ENCODE results near the gene DPH7.
"Not testable (repeated sequence)": the region's sequence is repeated elsewhere in the genome, so short reads cannot be mapped to it uniquely, and the experiment has no call there.

The DPH7 gene

GRCh38 chr9:137606005-137606621, 27.4 kb upstream of the DPH7 start:
- FAIRE-seq = no peak

GRCh38 chr9:137605121-137606004, 26.6 kb upstream of the DPH7 start, which contains the start of gene ARRDC1:
Gene ARRDC1 (plus strand): TSS chr9:137605686. CDS start chr9:137605718, 32 bp downstream.
- no peak for FAIRE-seq

- FAIRE-seq = no peak
These were observed 25.8 kb upstream of the DPH7 start for GRCh38 chr9:137604345-137605086.

GRCh38 chr9:137603879-137604278, 25.2 kb upstream of the DPH7 start:
- FAIRE-seq = no peak

- no peak for FAIRE-seq
These were observed 23.9 kb upstream of the DPH7 start for GRCh38 chr9:137602661-137603060.

DNA sequence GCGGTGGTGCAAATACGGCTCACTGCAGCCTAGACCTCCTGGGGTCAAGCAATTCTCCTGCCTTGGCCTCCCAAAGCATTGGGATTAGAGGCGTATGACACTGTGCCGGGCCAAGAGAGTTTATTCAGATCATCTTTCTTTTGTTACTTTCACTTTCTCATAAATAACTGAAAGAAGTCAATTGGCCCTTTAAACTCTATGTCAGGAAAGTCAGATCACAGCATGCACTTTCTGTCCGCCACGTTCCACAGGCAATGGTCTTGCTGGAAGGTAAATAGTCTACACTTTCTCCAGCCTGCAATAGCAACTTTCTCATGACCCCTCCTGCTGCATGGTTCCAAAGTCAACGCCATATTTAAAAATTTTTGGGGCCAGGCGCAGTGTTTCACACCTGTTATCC, 20.2 kb upstream of the DPH7 start:
- FAIRE-seq = no peak

GRCh38 chr9:137596577-137596976, 17.9 kb upstream of the DPH7 start:
- not testable (repeated sequence) for FAIRE-seq

GRCh38 chr9:137593176-137593575, 14.5 kb upstream of the DPH7 start:
- no peak for FAIRE-seq

- no peak for FAIRE-seq
These were observed 14.0 kb upstream of the DPH7 start for GRCh38 chr9:137592767-137593166.

GRCh38 chr9:137590469-137591383, 12.0 kb upstream of the DPH7 start, which contains the start of gene ZMYND19:
Gene ZMYND19 (minus strand): TSS chr9:137590512. CDS start chr9:137590263, 249 bp downstream.
- no peak for FAIRE-seq

DNA sequence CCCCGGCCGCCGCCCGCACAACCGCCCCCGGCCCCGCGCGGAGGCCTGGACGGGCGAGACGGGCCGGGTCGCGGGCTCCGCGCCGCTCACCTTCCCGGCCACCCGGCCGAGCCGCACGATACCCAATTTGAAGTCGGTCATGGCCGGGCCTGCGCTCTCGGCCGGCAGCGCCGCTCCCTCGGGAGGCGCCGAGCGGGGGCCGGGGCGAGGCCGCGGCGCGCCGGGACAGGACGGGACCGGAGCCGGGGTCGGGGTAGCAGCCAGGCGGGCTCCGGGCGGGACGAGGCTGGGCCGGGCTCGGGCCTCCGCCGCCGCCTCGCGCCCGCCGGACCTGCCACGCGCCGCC, 11.4 kb upstream of the DPH7 start:
- FAIRE-seq = no peak

DNA sequence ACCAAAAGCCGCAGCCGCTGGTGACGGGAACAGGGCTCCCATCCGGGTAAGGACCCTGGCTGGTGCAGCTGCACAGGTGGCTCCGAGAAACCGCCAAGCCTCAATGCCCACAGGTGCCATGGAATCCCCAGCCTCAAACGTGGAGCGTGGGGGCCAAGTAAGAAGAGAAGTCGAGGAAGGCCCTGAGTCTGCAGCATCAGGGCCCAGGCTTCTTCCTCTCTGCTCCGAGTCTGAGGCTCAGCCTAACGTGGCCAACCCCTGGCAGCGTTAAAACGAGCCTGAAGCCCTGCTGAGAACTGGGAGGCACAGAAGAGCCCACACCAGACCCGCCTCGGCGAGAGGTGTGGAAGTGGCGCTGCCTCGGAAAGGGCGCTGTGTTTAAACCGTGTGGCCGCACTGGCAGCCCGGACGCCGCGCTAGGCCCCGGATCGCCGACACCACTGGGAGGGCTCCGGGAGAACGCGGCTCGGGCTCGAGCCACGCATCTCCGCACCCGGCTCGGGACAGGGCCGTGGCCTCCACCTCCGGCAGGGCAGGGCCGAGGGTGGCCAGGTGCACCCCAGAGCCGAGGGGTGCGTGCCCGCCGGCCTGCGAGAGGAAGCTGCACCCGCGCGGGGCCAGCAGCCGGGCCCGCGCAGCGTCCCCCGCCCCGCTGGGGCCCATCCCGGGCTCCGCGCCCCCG, 10.9 kb upstream of the DPH7 start:
- FAIRE-seq = no peak

- FAIRE-seq = no peak
These were observed 10.2 kb upstream of the DPH7 start for GRCh38 chr9:137588891-137589290.

DNA sequence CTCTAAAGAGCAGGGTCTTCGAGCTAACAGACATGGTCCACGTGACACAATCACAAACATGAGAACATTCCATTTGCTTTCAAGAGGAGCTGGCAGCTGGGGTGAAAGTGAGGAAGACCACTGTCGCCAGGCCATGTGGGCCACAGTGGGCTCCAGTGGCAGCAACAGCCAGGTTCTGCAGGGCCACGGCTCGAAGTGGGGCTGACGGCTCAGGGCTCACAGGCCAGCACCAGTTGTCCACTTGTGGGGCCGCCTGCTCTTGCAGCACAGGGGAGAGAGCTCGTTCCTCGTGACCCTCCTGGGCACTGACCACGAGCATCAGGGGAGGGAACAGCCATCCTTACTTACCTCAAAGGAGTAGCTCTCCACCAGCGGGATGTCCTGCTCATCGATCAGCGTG, 9.6 kb upstream of the DPH7 start:
- FAIRE-seq = no peak

DNA sequence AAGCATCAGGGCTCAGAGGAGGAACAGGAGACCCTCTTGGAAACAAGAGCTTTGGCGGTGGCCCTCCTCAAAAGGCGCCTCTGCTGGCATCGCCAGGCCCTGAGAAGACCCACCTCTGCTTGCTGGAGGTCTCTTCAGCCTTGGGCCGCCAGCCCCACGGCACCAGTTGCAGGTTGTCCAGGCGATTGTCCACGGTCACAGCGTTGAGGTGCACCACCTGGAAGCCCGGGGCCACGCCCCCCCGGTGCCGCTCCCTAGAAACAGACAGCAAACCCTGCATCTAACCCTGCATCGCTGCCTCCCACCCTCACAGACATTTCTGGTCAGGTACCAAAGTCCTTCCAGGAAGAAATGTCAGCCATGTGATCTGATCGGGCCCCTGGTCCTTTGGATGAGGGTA, 8.1 kb upstream of the DPH7 start:
- FAIRE-seq = no peak

GRCh38 chr9:137583957-137584356, 5.2 kb upstream of the DPH7 start:
- FAIRE-seq = no peak

GRCh38 chr9:137583347-137583746, 4.6 kb upstream of the DPH7 start:
- FAIRE-seq = no peak

DNA sequence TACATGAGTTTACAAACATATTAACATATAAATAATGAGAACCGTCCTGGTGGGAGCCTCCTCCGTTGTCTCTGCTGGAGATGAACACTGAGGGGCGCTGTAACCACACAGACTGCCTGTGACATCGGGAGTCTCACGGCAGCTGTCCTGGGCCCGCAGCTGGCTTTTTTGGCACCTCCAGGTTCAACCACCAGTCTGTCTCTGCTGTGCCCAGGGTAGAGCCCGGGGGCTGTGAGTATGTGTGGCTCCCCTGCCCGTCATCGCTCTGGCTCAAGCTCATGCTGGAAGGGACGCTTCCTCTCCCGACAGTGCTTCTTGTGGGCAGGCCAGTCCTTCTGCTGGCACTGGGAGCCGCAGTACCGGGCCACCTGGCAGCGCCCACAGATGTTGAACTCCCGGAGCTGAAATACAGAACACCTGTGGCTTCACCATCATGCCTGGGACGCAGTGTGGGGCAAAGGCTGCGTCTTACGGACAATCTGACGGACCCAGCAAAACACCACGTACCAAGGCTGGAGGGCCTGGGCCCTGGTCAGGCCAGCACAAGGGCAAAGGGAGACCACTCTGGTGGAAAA, 3.6 kb upstream of the DPH7 start:
- no peak for FAIRE-seq

- no peak for FAIRE-seq
These were observed 2.9 kb upstream of the DPH7 start for GRCh38 chr9:137581361-137582285.

- no peak for FAIRE-seq
These were observed 2.2 kb upstream of the DPH7 start for GRCh38 chr9:137580954-137581322.
